Astrocyte (in vitro differentiated cells and primary cell): ENCODE measurements around the gene GSS.

Source experiments
- CTCF ChIP-seq: IDR thresholded peaks from 2 replicates; pipeline ENCODE4 v1.5.1; 2011; ENCODE audit warnings: low read depth, mild to moderate bottlenecking, inconsistent platforms, low read length, moderate library complexity; ENCODE audit not compliant: insufficient read depth
- EZH2 ChIP-seq: IDR thresholded peaks from 2 replicates; pipeline ENCODE4 v1.6.1; 2012; ENCODE audit warnings: mild to moderate bottlenecking, low read length, inconsistent platforms; ENCODE audit not compliant: insufficient read depth

- no peak for TF ChIP-seq EZH2
- TF ChIP-seq CTCF, result no peak
Measured at GRCh38 chr20:34993941-34994508, 38.4 kb upstream of the GSS start.
